KOPT-K1 (cell line): ENCODE data around the gene MAGEB18.

ENCODE experiments used
- H3K27ac ChIP-seq: fragments of 200-600 bp; sonication (generic); 2 replicates; pipeline ENCODE4 v1.5.1; 2016; ENCODE audit warnings: antibody characterized with exemption, mild to moderate bottlenecking, low read depth, low read length; ENCODE audit not compliant: poor library complexity, severe bottlenecking
- H3K36me3 ChIP-seq: fragments of 200-600 bp; sonication (generic); 2 replicates; pipeline ENCODE4 v1.5.1; 2017; ENCODE audit warnings: antibody characterized with exemption, mild to moderate bottlenecking, low read length, moderate library complexity; ENCODE audit not compliant: insufficient read depth
- H3K9me3 ChIP-seq: fragments of 200-600 bp; sonication (generic); 2 replicates; pipeline ENCODE4 v1.5.1; 2017; ENCODE audit warnings: antibody characterized with exemption, low read length, mild to moderate bottlenecking; ENCODE audit not compliant: insufficient read depth, poor library complexity, severe bottlenecking

MAGEB18 gene

GRCh38 chrX:26138274-26138673 lies at the start of gene MAGEB18:
Gene MAGEB18 (plus strand): TSS chrX:26138343. CDS start chrX:26138986, 643 bp downstream.
- no peaks in the 10 kb centered on the region for H3K36me3 ChIP-seq
- no peak within 1 kb of the TSS for H3K27ac ChIP-seq
- no peaks in the 10 kb centered on the region for H3K9me3 ChIP-seq

GRCh38 chrX:26100421-26100920 lies 37.7 kb upstream of the MAGEB18 start:
- no peaks in the 10 kb centered on the region for H3K36me3 ChIP-seq
- no peak overlapping the region for H3K27ac ChIP-seq
- H3K9me3 ChIP-seq: no peaks in the 10 kb centered on the region

- no peaks in the 10 kb centered on the region for H3K9me3 ChIP-seq
- no peaks in the 10 kb centered on the region for H3K36me3 ChIP-seq
Measured at GRCh38 chrX:26109142-26109541, 29.0 kb upstream of the MAGEB18 start.

GRCh38 chrX:26146024-26146423 lies 7.9 kb downstream of the MAGEB18 start:
- Histone ChIP-seq H3K36me3 (no peaks in the 10 kb centered on the region), H3K9me3 (no peaks in the 10 kb centered on the region), H3K27ac (no peak overlapping the region)

More at GRCh38 chrX:26109142-26109541, 29.0 kb upstream of the MAGEB18 start:
- H3K27ac ChIP-seq: no peak overlapping the region

GRCh38 chrX:26160301-26160700 lies 22.2 kb downstream of the MAGEB18 start, which contains the start of gene MAGEB6B:
Gene MAGEB6B (plus strand): TSS chrX:26160601. CDS start chrX:26160601, 0 bp downstream.
- no peaks in the 10 kb centered on the region for H3K36me3 ChIP-seq
- H3K27ac ChIP-seq: no peak within 1 kb of the TSS
- no peaks in the 10 kb centered on the region for H3K9me3 ChIP-seq
